Vagina (tissue), 2 donors: ENCODE results near the gene ABTB2.

Source experiments
- CTCF ChIP-seq, 3 experiments: fragments of 450-650 bp in 2 of 3; fragments of 200-600 bp in 1 of 3; sonication (generic) in 1 of 3; IDR thresholded peaks; one replicate each; pipeline ENCODE4 v1.5.1; 2017 to 2019; ENCODE audit warnings: antibody characterized with exemption in 3 of 3, mild to moderate bottlenecking in 2 of 3, moderate library complexity in 2 of 3
- POLR2AphosphoS5 ChIP-seq, 2 donors: sonication (generic); formaldehyde crosslinking; IDR thresholded peaks; one replicate each; pipeline ENCODE4 v1.9.0; 2017; ENCODE audit warnings: antibody characterized with exemption in 2 of 2, mild to moderate bottlenecking in 2 of 2, low read depth in 1 of 2; ENCODE audit not compliant: insufficient read depth in 1 of 2

GRCh38 chr11:34356913-34357700, 703 bp downstream of the ABTB2 start:
- no peak for TF ChIP-seq CTCF (IDR thresholded peaks at IDR 0.05)
- TF ChIP-seq POLR2AphosphoS5 (IDR thresholded peaks at IDR 0.05; ENCODE audit: insufficient read depth in 1 of 2, low read depth in 1 of 2) = no peak
